HG02759 (cell line): ENCODE results near the gene HOXB1.

Experiments
- ATAC-seq: cut with Tn5 transposase; IDR thresholded peaks from one replicate; pipeline ENCODE4 v1.9.1; 2021; ENCODE audit warnings: mild to moderate bottlenecking, moderate library complexity; ENCODE audit not compliant: unreplicated experiment

HOXB1 gene

DNA sequence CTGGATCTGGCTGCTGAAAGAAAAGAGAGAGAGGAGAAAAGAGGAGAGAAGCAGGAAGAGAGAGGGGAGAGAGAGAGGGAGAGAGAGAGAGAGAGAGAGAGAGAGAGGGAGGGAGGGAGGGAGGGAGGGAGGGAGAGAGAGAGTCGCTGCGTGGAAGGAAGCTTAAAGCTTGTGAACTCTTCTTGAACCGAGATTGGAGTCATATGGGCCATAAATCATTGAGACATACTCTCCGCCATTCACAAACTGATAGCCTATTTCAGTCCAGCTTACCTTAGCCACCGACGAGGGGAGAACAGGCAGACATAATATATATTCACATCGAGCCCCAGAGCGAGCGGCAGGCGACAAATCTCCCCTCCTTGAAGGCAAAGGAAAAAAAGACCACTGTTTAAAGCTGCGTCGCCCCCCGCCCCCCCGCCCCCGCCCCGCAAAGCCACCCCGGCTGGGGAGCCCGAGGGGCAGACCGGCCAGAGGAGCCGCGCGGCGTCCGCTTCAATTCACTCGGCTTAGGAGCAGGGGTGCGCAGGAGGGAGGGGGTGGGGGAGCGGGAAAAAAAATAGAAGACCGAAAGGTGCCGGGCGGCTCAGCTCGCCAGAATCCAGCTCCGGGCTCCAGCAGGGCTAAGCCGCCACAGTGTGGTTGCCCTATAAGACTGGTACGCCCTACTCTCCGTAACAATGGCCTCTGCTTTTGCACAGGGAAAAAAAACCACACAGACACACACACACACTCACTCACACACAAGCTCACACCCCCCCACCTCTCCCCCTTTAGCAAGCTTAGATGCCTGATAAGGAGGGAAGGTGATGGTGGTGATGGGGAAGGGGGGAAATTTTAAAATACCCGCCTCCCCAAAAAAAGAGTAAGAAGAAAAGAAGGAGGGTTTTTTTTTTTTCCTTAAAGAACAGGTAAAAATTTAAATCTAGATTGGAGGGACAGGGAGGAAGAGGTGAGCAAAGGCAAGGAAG lies 24.7 kb upstream of the HOXB1 start:
- no peak for ATAC-seq

DNA sequence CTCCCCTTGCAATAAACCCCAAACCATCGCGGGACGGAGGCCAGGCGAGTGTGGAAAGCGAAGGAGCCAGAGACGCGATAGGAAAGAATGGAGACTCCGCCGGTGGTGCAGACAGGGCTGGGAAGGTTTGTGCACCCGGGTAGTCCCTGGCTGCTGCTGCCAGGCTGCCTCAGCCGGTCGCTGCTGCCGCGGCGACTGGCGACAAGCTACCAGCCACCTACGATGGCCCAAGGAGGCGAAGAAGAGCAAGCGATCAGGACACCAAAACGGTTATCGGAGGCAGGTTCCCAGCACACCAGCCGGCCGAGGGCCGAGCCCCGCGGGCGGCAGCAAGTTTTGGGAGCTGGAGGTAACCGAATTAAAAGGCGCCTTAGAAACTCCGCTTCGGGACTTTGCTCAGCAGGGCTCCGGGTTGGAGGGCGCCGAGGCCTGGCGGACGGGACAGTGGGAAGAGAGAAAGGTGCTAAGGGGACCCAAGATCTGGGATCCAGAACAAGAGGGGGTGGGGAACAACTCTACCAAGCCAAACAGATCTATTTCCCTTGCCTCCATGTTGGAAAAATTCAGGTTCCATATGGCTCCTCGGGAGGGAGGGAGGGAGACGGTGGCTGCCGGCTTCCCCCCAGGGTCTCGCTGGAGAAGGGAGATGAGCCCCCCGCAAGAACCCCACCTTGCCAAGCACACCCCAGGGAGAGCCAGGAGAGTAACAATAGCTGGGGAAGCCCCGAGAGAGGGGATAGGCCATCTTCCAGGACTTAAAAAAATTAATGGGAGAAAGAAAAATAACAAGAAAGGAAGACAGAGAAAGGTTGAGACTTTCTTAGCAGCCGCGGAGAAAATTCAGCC lies 23.8 kb upstream of the HOXB1 start:
- ATAC-seq: no peak

DNA sequence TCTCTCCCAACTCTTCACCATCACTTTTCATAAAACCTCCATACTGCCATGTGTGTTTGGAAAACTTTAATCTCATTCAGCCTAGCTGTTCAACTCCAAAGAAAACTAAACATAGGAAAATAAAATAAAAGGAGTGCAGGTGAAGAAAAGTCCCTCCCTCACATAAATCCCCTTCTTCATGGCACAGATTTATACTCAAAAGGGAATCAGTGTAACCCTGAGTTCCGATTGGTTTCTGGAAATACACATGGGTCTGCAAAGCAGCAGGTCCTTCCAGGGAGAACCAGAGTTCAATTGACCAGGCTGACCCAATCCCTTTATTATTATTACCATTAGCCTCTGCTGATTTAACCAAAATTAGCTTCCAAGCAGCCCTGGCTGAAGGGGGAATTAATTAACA lies 23.0 kb upstream of the HOXB1 start:
- ATAC-seq: no peak

DNA sequence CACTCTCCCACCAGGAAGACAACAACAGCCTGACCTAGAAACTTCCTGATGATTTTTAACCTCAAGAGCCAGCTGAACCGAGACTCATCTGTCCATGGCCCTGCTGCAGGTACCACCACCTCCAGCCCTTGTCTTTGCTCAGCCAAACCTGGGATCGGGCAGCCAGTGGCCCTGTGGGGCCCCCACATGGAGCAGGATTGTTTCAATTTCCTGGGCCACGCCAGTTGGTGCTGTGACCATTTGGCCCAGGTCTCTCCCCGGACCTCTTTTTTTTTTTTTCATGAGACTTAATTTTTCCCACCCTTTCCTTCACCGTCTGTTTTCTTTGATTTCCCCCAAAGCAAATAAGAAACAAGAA lies 22.4 kb upstream of the HOXB1 start:
- no peak for ATAC-seq

DNA sequence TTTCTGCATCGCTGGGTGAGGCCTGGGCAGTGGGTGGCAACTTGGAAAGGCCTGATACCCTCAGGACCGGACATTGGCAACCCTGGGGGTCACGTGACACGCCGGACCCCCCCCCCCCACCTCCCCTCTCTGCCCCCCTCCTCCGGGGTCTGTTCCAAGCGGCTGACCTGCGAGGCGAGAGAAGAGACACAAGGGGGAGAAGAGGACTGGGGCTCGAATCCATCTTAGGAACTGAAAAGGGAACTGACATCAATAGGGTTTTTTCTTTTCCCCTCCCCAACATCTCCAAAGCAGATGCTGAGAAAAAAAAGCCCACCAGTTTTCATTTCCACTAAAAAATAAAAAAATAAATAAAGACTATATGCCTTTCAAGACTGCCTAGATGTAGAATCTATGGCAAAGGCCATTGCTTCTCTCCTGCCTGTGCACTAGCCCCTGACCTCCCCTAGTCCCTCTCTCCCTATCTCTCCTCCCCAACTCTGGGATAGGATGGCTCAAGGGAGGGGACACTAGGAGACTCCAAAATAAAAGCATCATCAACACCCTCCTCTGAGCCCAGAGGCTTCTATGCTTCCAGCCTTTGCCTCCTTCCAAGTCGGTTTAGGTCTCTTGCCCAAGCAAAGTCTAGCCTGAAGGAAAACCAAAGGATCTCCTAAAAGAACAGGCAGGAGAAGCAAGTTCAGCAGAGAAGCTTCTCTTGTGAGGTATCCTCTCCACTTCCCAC lies 21.8 kb upstream of the HOXB1 start:
- no peak for ATAC-seq

DNA sequence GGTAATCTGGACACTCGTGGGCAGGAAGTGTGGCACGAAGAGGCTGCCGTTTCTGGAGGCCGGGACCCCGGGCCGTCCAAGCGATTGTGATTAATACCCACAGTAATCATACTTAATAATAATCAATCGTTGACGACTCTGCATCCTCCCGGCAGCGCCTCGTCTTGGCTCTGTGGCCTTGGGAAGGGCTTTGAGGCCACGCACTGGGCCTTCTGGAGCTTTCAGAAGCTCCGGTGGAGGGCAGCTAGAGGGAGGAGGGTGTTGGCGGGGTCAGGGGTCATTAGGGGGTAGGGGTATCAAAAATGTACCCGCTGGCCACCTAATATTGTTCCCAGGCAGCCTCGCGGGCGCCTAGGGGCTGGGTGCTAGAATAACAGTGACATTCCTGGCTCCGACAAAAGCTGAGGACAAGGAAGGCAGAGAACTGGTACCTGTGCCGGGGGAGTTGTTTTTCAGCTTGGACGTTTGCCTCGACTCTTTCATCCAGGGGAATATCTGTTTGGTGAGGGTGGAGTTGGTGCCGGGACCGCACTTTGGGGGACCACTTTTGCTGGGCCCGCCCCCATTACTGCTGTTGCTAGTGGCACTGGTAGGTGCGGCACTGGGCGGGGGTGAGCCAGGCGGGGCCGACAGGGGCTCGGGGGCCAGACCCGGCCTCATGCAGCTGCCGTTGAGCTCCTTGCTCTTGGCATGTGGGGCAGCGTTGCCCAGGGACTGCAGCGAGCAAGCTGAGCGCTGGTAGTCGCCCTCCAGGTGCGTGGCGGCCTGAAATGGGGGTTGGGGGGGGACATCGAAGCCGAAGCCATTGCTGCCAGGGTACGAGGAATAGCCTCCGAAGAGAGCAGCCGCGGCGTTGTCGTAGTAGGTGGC lies 21.0 kb upstream of the HOXB1 start:
- no peak for ATAC-seq

DNA sequence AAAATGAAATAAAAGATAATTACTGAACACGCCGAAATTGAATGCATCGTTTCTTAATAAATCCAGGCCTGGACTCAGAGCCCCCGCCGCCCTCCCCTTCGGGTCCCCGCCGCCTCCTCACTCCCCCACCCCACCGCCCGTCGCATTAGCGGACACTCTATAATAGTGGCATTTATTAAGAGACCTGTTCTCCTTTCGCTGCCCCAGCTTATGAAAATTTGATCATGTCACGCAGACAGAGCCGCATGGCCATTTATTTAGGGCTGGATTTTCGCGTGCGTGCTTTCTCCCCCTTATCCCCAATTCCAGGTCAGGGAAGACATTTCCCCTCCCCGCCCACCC lies 20.4 kb upstream of the HOXB1 start:
- no peak for ATAC-seq

DNA sequence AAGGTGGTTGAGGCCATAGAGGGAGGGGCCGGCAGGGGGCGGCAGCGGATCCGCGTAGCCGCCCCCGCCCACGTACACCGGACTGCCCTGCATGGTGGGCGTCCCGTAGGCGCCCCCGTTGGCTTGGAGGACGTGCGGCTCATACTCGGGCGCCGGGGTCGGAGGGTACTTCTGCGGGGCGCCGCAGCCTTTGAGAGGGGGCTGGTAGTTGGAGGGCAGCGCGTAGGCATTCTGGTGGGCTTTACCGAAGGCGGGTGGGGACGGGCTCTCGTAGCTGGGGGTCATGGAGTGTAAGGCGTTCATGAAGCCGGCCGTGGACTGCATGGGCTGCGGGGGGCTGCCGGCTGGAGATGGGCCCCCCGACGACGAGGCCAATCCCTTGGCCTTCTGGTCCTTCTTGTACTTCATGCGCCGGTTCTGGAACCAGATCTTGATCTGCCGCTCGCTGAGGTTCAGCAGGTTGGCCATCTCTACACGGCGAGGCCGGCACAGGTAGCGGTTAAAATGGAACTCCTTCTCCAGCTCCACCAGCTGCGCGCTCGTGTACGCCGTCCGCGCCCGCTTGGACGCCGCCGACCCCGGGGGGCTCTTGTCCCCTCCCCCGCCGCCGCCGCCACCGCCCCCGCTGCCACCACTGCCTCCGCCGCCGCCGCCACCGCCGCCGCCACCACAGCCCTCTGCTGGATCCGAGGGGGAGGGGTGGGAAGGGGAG lies 19.8 kb upstream of the HOXB1 start:
- ATAC-seq: no peak

DNA sequence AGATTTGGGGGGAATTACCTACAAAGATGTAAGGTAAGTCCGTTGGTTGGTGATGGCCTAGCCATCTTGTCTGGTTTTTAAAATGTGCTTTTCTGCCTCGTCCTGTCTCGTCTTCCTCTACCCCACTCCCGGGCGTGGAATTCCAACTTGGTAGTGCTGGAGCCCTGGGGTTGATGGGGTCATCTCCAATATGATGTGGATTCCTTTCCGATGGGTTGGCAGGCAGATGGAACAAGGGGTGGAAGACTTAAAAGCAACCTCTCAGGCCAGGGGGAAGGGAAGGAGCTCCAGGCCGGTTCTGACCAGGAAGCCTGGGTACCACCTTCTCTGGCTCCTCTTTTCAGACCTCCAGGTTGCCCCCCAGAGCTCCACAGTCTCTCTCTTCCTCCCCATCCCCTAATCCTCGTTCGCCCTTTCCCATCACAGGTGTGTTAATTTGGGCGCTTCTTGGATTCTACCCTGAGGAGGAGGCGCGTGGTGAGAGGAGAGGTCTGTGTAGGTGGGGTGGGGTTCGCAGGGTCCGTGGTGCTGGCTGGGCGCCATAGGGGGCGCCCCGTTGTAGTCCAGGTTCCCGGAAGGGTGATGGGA lies 19.2 kb upstream of the HOXB1 start:
- no peak for ATAC-seq

DNA sequence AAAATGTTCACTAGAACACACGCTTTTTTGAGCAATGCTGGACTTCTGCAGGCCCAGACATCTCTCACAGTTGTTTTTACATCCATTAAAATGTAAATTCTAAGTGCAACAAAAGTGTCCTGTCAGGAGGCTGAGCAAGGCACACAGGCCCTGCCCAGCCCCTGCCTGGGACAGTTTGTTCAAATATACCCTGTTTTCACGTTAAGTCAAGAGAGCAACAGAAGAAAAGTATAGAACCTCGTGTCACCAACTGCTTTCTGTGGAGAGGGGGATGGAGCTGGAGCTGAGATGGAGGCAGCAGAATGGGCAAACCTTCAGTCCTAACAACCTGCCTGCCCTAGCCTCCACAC lies 18.4 kb upstream of the HOXB1 start:
- ATAC-seq: no peak

DNA sequence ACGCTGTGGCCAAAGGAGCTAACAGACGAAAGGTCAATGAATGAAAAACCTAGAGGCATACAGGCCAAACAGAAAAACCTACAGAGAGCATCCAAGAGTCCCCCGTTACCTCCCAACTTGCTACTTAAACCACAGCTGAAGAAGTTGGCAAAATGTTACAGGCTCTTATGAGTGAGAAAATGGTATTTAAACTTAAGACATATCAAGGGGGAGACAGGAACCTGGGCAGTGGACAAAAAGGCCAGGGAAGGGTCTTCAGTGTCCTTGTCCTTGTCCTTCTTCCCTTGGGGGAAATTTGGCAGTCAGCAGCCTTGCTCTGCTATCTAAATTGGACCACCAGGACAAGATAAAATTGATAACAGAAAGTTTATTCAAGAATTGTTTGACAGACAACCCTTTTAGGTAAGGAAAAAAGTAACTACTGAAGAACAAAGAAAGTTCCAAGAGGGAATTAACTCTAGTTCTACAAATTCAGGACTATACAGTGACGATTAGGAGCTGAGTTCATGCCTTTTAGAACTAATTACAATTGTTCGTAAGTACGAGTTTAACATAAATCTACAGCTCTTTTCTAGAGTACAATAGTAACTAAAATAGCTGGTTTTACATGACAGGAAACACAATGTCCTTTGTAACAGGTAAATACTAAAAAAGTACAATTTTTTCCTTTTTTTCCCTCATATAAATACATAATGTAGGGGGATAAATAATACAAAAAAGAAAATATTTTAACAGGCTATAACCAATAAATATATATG lies 17.9 kb upstream of the HOXB1 start:
- ATAC-seq: no peak

DNA sequence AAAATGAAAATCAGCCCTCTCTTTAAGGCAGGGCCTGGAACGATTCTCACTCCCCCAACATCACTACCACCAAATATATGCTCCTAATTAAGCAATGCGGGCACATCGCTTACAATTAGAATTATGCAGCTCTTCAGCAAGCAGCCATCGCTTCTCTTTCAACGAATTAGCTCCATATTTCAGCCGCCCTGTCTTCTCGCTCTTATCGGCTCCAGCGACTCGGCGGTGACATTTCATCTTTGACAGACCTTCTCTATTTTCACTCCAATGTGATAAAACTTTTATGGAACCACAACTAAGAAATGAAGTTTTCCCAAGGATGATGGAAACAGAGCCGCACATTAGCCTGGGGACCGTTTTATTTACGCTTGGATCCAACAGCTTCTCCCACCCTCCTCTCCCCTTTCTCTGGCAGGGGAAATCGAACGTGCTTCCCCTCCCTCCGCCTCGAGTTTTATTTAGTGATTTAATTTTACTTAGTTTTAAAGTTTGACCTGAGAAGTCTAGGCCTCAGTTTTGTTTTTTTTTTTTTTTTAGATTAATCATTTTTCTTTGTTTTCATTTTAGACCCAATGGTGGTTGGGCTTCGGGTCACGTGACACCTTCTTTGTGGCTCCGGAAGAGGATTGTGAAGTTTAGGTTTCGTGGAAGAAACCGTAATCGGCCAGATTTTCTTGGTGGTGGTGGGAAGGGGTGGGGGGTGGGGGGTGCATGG lies 17.2 kb upstream of the HOXB1 start:
- no peak for ATAC-seq

DNA sequence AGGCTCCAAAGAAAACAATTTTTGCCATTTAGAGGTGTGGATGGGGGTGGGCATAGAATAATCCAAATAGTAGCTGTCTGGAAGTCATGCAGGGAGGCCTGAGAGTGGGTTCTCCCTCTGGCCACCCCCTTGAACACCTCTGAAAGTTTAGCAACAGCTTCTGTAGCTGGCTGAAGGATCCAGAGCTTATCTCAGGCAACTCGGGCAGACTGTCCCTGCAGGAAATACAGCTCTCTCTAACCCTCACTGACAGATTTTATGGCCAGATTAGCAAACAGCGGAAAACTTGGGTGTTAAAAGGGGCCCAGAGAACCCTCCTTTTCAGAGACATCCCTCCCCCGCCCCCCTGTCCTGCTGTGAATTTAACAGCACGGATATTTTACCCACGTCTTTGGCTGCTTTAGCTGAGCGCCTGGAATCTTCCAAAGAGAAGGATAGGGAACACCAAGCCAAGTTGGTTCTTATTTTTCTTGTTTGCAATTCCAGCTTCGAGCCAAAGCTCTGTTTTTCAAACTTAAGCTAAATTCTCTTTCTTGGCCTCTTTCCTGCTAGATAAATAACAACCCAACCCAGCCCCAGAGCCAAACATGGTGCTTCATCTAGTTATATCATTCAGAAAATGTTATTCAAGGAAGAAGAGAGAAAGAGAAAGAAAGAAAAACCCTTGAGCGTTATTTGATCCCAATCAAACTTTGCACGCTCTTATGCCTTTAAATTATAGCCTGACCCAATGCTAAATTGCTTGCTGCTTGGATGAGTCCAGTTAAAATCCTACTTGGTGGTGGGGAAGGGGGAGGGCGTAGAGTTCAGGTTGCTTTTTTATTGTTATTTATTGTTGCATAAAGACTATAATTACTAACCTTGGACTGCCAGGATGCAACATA lies 16.4 kb upstream of the HOXB1 start:
- no peak for ATAC-seq

DNA sequence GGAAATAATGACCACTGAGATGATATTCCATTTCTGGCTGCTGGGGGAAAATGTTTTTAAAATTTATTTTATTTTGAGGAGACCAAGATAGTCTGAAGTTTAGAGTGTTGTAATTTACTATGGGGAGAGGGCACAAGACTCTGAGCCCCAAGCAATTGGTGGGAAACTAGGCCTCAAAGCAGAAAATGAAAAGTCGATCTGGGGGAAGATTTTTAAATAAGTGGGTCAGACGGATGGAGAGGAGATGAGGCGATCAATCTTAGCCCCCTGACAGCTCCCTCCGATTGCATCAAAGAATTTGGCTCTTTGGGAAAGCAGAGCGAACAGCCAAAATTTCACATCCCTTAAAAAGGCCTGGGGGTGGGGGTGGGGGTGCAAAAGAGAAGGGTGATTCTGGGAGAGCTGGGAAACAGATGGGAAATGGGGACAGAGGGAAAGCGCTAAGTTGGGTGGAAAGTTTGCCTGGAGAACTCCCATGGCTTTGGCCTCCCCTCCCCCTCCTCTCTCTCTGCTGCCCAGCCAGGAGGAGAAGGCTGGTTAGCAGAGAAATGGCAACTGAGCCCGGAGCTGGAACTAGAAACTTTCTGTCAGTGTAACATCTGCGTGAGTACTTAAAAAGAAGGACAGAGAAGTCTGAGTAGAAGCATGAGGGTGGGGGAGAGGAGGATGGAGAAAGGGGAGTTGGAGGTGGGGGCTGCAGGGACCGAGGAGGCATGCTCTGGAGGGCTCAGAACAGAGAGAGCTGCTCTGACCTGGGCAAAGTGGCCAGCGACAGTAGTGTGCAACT lies 15.5 kb upstream of the HOXB1 start:
- ATAC-seq: no peak

DNA sequence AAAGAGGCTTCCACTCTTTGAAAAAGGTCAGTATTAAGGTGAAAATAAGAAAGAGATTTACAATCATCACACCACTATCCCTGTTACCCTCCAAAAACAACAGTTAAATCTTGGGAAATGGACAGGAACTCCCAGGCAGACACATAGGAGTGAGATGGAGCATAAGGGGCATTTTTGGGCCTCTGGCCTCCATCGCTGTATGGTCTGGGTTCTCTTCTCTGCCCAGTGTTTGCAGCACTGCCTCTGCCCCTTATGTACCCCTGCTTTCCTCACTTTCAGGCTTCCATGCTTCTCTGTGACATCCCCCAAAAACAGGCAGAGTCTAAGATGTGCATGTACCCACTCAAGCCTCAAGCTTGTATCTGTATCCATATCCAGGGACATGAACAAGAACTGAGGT lies 14.7 kb upstream of the HOXB1 start:
- no peak for ATAC-seq

DNA sequence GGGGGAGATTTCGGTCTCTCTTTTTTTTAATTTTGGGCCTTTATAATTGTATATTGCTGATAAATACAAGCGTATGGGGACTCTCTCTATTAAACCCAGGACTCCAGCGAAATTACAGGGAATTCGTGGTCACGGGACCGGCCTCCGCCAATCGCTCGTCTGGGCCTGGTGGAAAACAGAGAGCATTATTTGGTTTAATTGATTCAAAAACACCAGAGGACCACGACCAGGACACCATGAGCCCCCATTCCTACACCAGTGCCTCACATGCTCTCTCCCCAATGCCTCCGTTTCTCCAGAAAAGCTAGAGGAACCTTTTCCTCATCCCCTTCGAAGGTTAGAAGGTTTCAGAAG lies 14.2 kb upstream of the HOXB1 start, which contains the start of gene HOXB2:
TSS of gene HOXB2 (minus strand) at position 88 of the 354 bp plus-strand sequence. CDS start 198 bp downstream, outside the sequence.
- no peak for ATAC-seq
